ENCODE measurements around the gene PSMC6. TPM values are rescaled to one million over a fixed set of nuclear protein-coding genes. Genes with fewer than 3 reads are reported as not detected.

Gene PSMC6
- total and polyA plus RNA-seq, 2 of the 8 experiments (the other 6 are each of a cell fraction or from before 2014, with no cell fraction given), result 45.1 to 107 TPM

- Histone ChIP-seq H2BK5ac (ENCODE audit: low read depth, low read length) (no peak overlapping the region), H3K9me3 (ENCODE audit: insufficient read depth in 2 of 2, low read depth in 1 of 2, low read length in 1 of 2) (no peaks in the 10 kb centered on the region), H2AK5ac (ENCODE audit: low read depth, low read length) (no peak overlapping the region), H3K27me3 (replicated peaks in 1 of 4; ENCODE audit: control insufficient read depth in 3 of 4, extremely low read depth in 1 of 4, insufficient read depth in 3 of 4, low read length in 3 of 4) (no peaks in the 10 kb centered on the region), H4K5ac (ENCODE audit: insufficient read length, low read depth, low read length) (no peak overlapping the region), H2AFZ (ENCODE audit: low read length) (no peak overlapping the region), H3K56ac (replicated peaks; ENCODE audit: insufficient read length, low read depth, low read length) (no peak overlapping the region), H3K9ac (replicated peaks in 1 of 4; ENCODE audit: extremely low read depth in 1 of 4, low read depth in 3 of 4, low read length in 3 of 4) (no peak overlapping the region), H3K79me1 (ENCODE audit: low read depth, low read length) (peaks cover 3% of the 10 kb centered on the region), H2BK20ac (ENCODE audit: low read length) (no peak overlapping the region), H3K4me2 (ENCODE audit: insufficient read depth in 1 of 2, low read depth in 2 of 2, low read length in 2 of 2) (no peak overlapping the region), H2BK12ac (ENCODE audit: low read depth, low read length) (no peak overlapping the region), H4K8ac (ENCODE audit: extremely low read depth, insufficient read depth, low read length) (no peak overlapping the region), H2BK120ac (replicated peaks; ENCODE audit: low read depth, low read length) (no peak overlapping the region), H4K91ac (replicated peaks; ENCODE audit: insufficient read length, low read length) (no peak overlapping the region), H3K36me3 (ENCODE audit: control insufficient read depth in 2 of 4, insufficient read depth in 4 of 4, low read length in 3 of 4) (peaks cover 19 to 76% (median 55%) of the 10 kb centered on the region in 4 experiments), H3K79me2 (ENCODE audit: control insufficient read depth in 1 of 2, insufficient read depth in 2 of 2, low read length in 2 of 2) (no peaks in the 10 kb centered on the region), H3K18ac (ENCODE audit: extremely low read depth, low read length) (no peak overlapping the region), H3K27ac (ENCODE audit: low read depth, low read length) (no peak overlapping the region), H3K23ac (ENCODE audit: insufficient read length) (no peak overlapping the region), H3K23me2 (ENCODE audit: low read depth, low read length) (no peaks in the 10 kb centered on the region), H3K4me1 (replicated peaks in 1 of 4; ENCODE audit: control insufficient read depth in 3 of 4, insufficient read depth in 4 of 4, low read length in 3 of 4) (no peaks in the 10 kb centered on the region), H2BK15ac (ENCODE audit: low read length) (no peak overlapping the region), H3K4ac (replicated peaks; ENCODE audit: insufficient read length, low read depth, low read length) (no peak overlapping the region), H3K4me3 (ENCODE audit: extremely low read depth in 1 of 4, insufficient read depth in 2 of 4, low read depth in 3 of 4, low read length in 4 of 4) (no peak overlapping the region), H3K14ac (ENCODE audit: insufficient read length) (no peak overlapping the region), H4K20me1 (replicated peaks in 1 of 2; ENCODE audit: control insufficient read depth in 1 of 2, insufficient read depth in 2 of 2, low read length in 2 of 2) (peaks cover 0 to 6% of the 10 kb centered on the region in 2 experiments)
- FAIRE-seq, result no peak
- POLR2A ChIA-PET (ENCODE audit: partially characterized antibody), result interaction anchor here (1.5 to 4.6 kb wide), 2 partner anchors 17 to 18 kb away, joined by 4 to 17 read pairs; partner anchors contain the start of gene PSMC6
- TF ChIP-seq SIN3A (conservative IDR thresholded peaks at IDR 0.05 in 1 of 2, IDR thresholded peaks at IDR 0.05 in 1 of 2; ENCODE audit: low read depth in 1 of 2, low read length in 2 of 2), result no peak
- TF ChIP-seq EP300 (IDR thresholded peaks at IDR 0.05; ENCODE audit: borderline replicate concordance in 1 of 2, low read depth in 2 of 2, low read length in 2 of 2), result no peak
- TF ChIP-seq CTCF (IDR thresholded peaks at IDR 0.05; ENCODE audit: control extremely low read depth in 1 of 3, insufficient read depth in 1 of 3, low read depth in 1 of 3, low read length in 3 of 3), result peak in 1 of 3 experiments; percentile 14; a peak in 1 of 4 replicates
- TF ChIP-seq SAP30 (IDR thresholded peaks at IDR 0.05; ENCODE audit: insufficient read depth, insufficient replicate concordance, low read length), result no peak
- DNase-seq (ENCODE audit: low read depth in 1 of 2, low spot score in 2 of 2), result no peak
- CTCF ChIA-PET (ENCODE audit: partially characterized antibody), result interaction anchor here (0.6 to 1.3 kb wide), 4 partner anchors 14 to 1864 kb away, joined by 3 to 4 read pairs (median 4); no protein-coding TSS in a partner anchor
Observed at GRCh38 chr14:52724360-52724644, 17.3 kb downstream of the PSMC6 start.

Data from H1 (cell line).